ENCODE measurements around the gene ARL8A. TPM values are rescaled to one million over a fixed set of nuclear protein-coding genes. Genes with fewer than 3 reads are reported as not detected.

ARL8A gene
- total RNA-seq, 2 donors from 2014 or later: 36.3 to 41.0 TPM

GRCh38 chr1:202104073-202104472 lies 40.5 kb downstream of the ARL8A start:
- Histone ChIP-seq H3K9me3 (no peaks in the 10 kb centered on the region), H3K4me3 (no peak overlapping the region), H3K27me3 (replicated peaks; ENCODE audit: insufficient read depth) (no peaks in the 10 kb centered on the region), H3K27ac (no peak overlapping the region), H3K36me3 (no peaks in the 10 kb centered on the region), H3K4me1 (ENCODE audit: control insufficient read depth in 1 of 2, low read depth in 2 of 2) (peaks cover 0 to 5% of the 10 kb centered on the region in 2 donors)
- no peak for TF ChIP-seq CTCF (IDR thresholded peaks at IDR 0.05)
- ATAC-seq (ENCODE audit: insufficient number of reproducible peaks, low FRiP score, low read depth) (no peak), DNase-seq (ENCODE audit: low spot score) (no peak)

- H3K36me3 ChIP-seq: no peaks in the 10 kb centered on the region
- H3K27ac ChIP-seq: no peak overlapping the region
These were observed 43.4 kb downstream of the ARL8A start for GRCh38 chr1:202101184-202101583.

GRCh38 chr1:202093858-202094257 lies 50.7 kb downstream of the ARL8A start:
- no peak for TF ChIP-seq CTCF (IDR thresholded peaks at IDR 0.05)
- Histone ChIP-seq H3K27me3 (replicated peaks; ENCODE audit: insufficient read depth) (no peaks in the 10 kb centered on the region), H3K4me1 (ENCODE audit: control insufficient read depth in 1 of 2, low read depth in 2 of 2) (no peaks in the 10 kb centered on the region), H3K27ac (no peak overlapping the region), H3K4me3 (no peak overlapping the region), H3K36me3 (no peaks in the 10 kb centered on the region), H3K9me3 (no peaks in the 10 kb centered on the region)
- DNase-seq (ENCODE audit: low spot score) (no peak), ATAC-seq (ENCODE audit: insufficient number of reproducible peaks, low FRiP score, low read depth) (no peak)

More at GRCh38 chr1:202101184-202101583, 43.4 kb downstream of the ARL8A start:
- no peak for TF ChIP-seq CTCF (IDR thresholded peaks at IDR 0.05)
- Histone ChIP-seq H3K4me3 (no peak overlapping the region), H3K4me1 (ENCODE audit: control insufficient read depth in 1 of 2, low read depth in 2 of 2) (no peaks in the 10 kb centered on the region), H3K27me3 (replicated peaks; ENCODE audit: insufficient read depth) (no peaks in the 10 kb centered on the region), H3K9me3 (no peaks in the 10 kb centered on the region)
- DNase-seq (ENCODE audit: low spot score): no peak
- no peak for ATAC-seq (ENCODE audit: insufficient number of reproducible peaks, low FRiP score, low read depth)

- DNase-seq (ENCODE audit: low spot score) (no peak), ATAC-seq (ENCODE audit: insufficient number of reproducible peaks, low FRiP score, low read depth) (no peak)
- TF ChIP-seq CTCF (IDR thresholded peaks at IDR 0.05): no peak
- no peaks in the 10 kb centered on the region for H3K36me3 ChIP-seq
- no peak overlapping the region for H3K27ac ChIP-seq
- H3K9me3 ChIP-seq: no peaks in the 10 kb centered on the region
- no peak overlapping the region for H3K4me3 ChIP-seq
- H3K4me1 ChIP-seq (ENCODE audit: control insufficient read depth in 1 of 2, low read depth in 2 of 2): peaks cover 0 to 6% of the 10 kb centered on the region in 2 donors
- no peaks in the 10 kb centered on the region for H3K27me3 ChIP-seq (replicated peaks; ENCODE audit: insufficient read depth)
These were observed 53.5 kb downstream of the ARL8A start for GRCh38 chr1:202090994-202091393.

GRCh38 chr1:202088206-202088605 lies 56.3 kb downstream of the ARL8A start:
- DNase-seq (ENCODE audit: low spot score): no peak
- TF ChIP-seq CTCF (IDR thresholded peaks at IDR 0.05): no peak
- ATAC-seq (ENCODE audit: insufficient number of reproducible peaks, low FRiP score, low read depth): no peak
- Histone ChIP-seq H3K4me3 (no peak overlapping the region), H3K9me3 (no peaks in the 10 kb centered on the region), H3K36me3 (no peaks in the 10 kb centered on the region), H3K4me1 (ENCODE audit: control insufficient read depth in 1 of 2, low read depth in 2 of 2) (peaks cover 0 to 9% of the 10 kb centered on the region in 2 donors), H3K27me3 (replicated peaks; ENCODE audit: insufficient read depth) (no peaks in the 10 kb centered on the region), H3K27ac (no peak overlapping the region)
